ENCODE data around the gene DOCK11.

DOCK11 gene

GRCh38 chrX:118534716-118535493 lies 39.3 kb downstream of the DOCK11 start:
- no peak for DNase-seq

DNA sequence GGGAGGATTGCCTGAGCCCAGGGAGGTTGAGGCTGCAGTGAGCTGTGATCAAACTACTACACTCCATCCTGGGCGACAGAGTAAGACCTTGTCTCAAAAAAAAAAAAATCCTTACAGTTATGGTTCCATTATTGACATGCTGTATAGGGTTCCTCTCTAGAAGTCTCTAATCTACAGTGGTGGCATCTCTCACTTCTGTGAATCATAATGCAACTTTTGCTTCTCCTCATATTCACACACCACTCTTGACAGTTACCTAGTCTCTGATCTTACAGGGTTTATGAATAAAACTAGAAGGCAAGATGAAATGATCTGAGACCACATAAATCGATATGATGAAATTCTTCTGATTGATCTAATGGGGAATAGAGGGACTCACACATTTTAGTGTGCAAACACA lies 40.6 kb downstream of the DOCK11 start:
- no peak for DNase-seq

GRCh38 chrX:118536687-118537461 lies 41.3 kb downstream of the DOCK11 start:
- DNase-seq, result no peak

DNA sequence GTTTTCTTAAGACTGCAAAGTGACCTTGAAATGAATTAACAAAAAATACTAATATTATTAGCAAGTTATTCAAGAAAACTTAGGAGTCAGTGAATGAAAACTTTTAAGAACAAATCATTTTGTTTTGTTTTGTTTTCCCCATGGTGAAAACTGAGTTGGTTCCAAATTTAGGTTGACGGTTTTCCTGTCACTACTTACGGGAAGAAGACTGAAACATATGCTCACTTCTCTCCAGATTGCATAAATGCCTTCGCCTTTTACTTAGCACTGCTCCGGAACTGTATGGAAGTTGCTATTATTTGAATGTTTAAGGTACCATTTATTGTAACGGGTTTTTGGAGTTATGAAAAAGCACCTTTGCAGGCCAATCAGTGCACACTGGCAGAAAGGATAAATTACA lies 42.8 kb downstream of the DOCK11 start:
- peak; percentile 50 for DNase-seq

- no peak for DNase-seq
Measured at GRCh38 chrX:118540342-118540741, 44.7 kb downstream of the DOCK11 start.

- DNase-seq, result no peak
Measured at GRCh38 chrX:118541482-118541881, 45.9 kb downstream of the DOCK11 start.

GRCh38 chrX:118545510-118545909 lies 49.9 kb downstream of the DOCK11 start:
- DNase-seq, result no peak

DNA sequence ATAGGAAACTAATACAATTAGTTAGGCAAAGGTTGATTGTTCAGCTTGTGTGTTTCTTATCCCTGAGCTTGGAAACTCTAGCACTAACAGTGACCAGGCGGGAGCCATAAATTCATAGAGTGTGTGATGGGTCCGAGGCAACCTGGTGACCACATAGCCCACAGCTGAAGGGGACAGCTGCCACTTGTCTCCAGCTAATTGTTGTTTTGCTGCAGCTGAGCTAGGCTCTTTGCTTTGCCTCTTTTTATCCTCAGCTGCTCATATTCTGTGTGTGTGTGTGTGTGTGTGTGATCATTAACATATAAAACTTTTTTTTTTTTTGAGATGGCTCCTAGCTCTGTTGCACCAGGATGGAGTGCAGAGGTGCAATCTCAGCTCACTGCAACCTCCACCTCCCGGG lies 53.2 kb downstream of the DOCK11 start:
- no peak for DNase-seq

GRCh38 chrX:118550792-118551191 lies 55.2 kb downstream of the DOCK11 start:
- no peak for DNase-seq

DNA sequence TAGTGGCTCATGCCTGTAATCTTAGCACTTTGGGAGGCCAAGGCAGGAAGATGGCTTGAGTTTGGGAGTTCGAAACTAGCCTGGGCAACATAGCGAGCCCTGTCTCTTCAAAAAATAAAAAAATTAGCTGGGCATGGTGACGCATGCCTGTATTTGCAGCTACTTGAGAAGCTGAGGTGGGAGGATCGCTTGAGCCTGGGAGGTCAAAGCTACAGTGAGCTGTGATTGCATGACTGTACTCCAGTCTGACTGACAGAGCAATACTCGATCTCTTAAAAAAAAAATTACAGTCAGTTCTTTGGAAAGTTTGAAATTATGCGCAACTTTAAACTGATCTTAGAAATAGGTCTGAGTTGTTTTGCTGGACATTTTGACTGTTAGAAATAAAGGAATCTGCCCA lies 55.8 kb downstream of the DOCK11 start:
- DNase-seq, result no peak

DNA sequence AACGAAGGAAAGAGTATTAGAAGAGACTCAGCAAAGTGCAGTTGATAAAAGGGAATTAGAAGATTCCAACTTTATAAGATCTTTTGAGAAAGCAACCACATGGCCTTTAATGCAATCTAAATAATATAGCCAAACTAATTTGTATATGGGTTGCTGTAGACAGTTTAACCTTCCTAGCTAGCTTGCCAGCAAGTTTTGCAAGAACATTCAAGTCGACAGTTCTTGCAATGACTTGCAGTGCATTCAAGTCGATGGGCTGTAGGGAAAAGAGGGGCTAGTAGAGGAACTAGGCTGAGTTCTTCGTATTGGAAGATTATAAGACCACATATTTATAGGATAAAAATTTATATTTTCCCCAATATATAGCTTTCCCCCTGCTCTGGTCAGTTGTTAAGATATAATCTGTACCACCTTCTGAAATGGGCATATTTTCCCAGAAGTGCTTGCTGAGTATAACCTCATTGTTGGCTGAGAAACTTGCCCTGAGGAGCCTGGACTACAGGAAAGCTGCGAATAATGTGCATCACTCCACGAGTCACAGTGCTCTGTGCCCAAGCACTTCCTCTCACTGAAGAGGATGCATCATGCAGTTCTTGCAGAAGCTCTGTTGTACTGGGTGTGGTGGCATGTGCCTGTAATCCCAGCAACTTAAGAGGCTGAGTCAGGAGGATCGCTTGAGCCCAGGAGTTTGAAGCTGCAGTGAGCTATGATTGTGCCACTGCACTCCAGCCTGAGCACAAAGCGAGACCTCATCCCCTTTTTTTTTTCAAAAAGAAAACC lies 56.7 kb downstream of the DOCK11 start:
- peak; percentile 85 for DNase-seq

DNA sequence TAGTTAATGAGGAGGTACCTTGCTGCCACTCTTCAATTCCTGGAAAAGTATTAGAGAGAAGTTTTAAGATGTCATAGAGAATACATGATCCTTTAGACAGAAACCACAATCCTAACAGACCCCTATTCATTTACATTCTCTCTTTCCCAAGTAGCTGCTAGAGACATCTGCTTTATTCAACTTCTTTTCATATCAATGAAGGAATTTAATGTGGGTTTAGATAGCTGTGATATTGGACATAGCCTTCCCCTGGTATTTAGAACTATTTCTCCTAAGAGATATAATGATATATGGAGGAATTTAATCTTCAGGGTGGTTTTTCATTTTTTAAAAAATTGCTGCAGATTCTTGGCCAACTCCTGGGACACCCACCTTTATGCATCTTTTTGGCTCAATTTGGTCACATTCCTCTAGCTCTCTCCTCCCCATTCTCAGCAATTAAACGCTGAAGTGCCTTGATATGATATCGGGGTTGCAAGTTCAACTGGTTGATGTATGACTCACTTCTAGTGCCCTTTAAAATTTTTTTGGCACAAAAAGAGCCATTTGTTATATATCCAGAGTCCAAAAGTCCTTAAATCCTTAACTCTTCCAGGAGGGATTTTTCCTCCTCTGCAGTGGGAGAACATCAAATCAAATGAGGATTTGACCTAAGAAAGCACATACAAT lies 57.6 kb downstream of the DOCK11 start:
- no peak for DNase-seq

DNA sequence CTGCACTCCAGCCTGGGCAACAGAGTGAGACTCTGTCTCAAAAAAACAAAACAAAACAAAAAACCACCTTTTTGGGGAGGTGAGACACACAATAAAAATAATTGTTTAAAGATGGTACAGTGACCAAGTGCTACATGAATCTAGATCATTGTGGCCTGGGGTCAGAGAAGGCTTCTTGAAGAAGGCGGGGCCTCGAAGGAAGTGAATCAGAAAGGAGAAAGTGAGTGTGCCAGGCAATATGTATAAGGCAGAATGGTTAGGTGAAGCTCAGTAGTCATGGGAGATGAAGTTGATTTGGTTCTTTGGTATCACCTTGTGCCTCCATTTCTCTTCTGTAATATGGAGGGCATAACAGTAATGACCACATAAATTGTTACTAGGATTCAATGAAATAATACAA lies 58.9 kb downstream of the DOCK11 start:
- DNase-seq, result no peak

- peak; percentile 55 for DNase-seq
Measured at GRCh38 chrX:118558926-118559325, 63.3 kb downstream of the DOCK11 start.

DNA sequence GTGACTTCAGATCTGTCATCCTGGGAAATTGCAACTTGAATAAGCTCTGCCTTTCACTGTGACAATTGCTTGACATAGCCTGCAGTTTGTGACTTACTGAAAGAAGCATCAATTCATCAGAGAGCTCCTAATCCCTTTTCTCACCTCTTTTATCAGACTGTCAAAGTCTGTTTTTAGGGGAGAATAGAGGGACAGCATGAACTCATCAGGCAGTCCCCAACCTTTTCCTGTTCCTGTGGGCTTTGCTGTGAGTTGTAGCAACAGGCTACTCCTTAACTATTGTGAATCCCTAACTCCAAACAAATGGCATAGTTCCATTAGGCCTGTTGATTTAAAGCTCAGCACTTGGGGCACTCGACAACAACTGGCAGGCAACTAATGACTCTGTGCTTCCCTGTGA lies 64.9 kb downstream of the DOCK11 start:
- DNase-seq, result no peak

GRCh38 chrX:118562582-118563164 lies 67.1 kb downstream of the DOCK11 start:
- DNase-seq, result peak; percentile 1

GRCh38 chrX:118564498-118564897 lies 68.9 kb downstream of the DOCK11 start:
- DNase-seq, result no peak

DNA sequence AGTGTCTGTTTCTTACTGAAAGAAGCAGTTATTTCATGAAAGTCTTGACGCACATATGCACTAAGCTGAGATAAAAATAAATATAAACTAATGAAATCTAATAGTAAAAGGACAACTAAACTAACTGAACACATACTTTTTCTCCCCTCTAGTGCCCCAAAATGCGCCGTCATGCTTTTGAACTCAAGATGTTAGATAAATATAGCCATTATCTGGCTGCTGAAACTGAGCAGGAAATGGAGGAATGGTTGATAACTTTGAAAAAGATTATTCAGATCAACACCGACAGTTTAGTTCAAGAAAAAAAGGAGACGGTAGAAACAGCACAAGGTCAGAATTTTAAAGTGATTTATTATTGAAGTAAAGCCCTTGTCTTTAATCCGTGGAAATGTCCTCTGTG lies 70.2 kb downstream of the DOCK11 start:
- DNase-seq, result no peak

DNA sequence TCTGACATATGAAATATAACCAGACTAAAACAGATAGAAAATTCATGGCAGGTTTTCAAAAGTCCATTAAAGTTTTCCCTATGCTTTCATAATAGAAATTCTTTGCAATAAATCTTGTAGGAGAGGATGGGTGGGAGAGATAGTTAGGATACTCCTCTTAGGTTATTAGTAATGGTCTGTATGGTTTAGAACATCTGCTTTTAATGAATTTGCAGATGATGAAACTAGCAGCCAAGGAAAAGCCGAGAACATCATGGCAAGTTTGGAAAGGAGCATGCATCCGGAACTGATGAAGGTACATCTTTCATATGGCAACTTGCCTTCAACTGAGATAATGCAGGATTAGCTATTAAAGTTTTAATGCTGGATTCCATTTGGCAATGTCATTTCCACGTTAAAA lies 70.7 kb downstream of the DOCK11 start:
- DNase-seq, result no peak

DNA sequence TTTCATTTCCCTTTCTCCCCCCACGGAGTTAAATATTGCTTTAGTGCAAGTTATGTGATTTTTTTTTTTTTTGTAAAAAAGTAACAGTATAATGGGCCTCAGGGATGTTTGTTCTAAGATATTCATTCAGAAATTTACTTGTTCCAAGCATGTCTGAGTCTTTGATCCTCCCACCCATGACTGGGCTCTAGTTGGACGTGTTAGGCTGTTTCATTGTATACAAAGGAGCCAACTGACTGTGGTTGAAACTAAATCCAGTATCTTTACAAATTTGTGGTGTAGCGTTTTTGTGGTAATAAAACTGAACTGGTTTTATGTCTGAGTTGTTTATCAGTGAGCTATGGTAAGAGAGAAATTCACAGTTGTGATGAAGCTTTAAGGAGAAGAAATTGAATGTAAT lies 74.1 kb downstream of the DOCK11 start:
- no peak for DNase-seq

GRCh38 chrX:118570209-118570608 lies 74.6 kb downstream of the DOCK11 start:
- DNase-seq, result no peak

- DNase-seq, result peak; percentile 22
Measured at GRCh38 chrX:118571836-118572235, 76.2 kb downstream of the DOCK11 start.

- DNase-seq, result no peak
Measured at GRCh38 chrX:118574666-118575065, 79.1 kb downstream of the DOCK11 start.

All from inflammatory macrophage treated with lipopolysaccharide for 4 hours (primary cell).